ENCODE measurements around the gene DHX58.

DNA sequence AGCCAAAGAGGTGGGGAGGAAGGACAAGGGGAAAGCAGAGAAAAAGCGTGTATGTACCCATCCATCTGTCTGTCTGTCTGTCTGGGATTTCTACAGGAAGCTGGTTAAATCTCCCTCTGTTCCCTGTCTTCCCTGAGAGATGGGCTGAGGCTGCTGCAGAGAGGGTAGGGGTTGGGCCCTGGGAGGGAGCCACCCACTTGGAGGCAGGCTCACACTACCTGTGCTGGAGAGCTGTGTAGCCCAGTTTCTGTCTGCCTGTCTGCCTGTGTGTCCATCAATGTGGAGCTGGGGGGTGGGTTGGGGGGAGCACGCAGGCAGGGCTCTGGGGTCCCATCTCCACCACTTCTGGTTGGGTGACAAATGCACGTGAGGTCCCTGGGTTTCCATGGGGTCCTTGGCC lies 43.5 kb downstream of the DHX58 start:
- TF ChIP-seq, protein P1, sequence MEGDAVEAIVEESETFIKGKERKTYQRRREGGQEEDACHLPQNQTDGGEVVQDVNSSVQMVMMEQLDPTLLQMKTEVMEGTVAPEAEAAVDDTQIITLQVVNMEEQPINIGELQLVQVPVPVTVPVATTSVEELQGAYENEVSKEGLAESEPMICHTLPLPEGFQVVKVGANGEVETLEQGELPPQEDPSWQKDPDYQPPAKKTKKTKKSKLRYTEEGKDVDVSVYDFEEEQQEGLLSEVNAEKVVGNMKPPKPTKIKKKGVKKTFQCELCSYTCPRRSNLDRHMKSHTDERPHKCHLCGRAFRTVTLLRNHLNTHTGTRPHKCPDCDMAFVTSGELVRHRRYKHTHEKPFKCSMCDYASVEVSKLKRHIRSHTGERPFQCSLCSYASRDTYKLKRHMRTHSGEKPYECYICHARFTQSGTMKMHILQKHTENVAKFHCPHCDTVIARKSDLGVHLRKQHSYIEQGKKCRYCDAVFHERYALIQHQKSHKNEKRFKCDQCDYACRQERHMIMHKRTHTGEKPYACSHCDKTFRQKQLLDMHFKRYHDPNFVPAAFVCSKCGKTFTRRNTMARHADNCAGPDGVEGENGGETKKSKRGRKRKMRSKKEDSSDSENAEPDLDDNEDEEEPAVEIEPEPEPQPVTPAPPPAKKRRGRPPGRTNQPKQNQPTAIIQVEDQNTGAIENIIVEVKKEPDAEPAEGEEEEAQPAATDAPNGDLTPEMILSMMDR (IDR thresholded peaks at IDR 0.05), result no peak
- TF ChIP-seq POLR2A (IDR thresholded peaks at IDR 0.05), result no peak

Data from testis (tissue), 2 donors.